GM13977 (cell line): ENCODE measurements around the gene CAP1.

ENCODE experiments used
- DNase-seq: peaks from one replicate; pipeline ENCODE4 v3.0.0; 2012; ENCODE audit warnings: low spot score
- in situ Hi-C: fragments of 300-500 bp; cut with MboI; formaldehyde crosslinking; loops from one replicate; pipeline ENCODE4 v1.12.0; 2022; ENCODE audit warnings: low sequenced_read_pairs, low pct_unique_long_range_greater_than_20kb, mixed read lengths, inconsistent platforms; ENCODE audit not compliant: unreplicated experiment
- TF ChIP-seq, protein P1 (sequence below): IDR thresholded peaks from 2 replicates; pipeline ENCODE4 v1.5.1; 2012; ENCODE audit warnings: mild to moderate bottlenecking, control low read depth; ENCODE audit not compliant: insufficient read depth; ENCODE audit errors: extremely low read depth, missing control alignments

The CAP1 gene

DNA sequence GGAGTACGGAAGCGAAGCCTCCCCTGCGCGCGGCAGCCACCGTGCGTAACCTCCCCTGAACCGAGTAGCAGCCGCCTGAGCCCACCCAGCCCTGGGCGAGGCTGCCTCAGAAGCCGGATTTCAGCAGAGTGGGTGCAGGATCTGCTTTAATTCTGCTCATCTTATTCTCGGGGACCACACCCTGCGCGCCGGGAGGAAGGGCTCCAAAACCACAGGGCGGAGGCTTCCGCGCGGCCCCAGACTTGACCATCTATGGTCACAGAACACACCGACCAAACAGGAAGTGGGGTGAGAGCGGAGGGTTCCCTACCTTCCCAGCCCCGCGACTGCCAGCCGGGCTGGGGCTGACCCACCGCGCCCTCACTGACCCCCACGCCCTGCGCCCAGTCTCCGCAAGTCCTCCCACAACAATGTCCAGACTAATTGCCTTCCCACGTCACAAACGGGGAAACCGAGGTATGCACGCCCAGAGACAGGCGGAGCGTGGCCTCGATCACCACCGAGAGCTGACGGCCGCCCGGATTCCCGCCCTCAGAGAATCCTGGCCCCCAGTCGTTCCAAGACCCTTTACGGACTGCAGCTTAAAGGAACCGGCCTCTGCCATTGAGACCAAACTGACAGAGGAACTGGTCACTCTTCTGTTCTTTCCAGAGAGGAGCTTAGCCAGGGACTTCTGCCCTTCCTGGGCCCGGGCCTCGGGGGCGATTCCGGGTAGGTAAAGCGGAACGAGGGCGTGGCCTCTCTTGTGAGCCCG, 595 bp upstream of the CAP1 start:
- in situ Hi-C loops = loop anchor here (5.0 to 10.0 kb wide), 2 partner anchors 55 to 123 kb away; no protein-coding TSS in a partner anchor
- DNase-seq = peak; percentile 83
- TF ChIP-seq, protein P1, sequence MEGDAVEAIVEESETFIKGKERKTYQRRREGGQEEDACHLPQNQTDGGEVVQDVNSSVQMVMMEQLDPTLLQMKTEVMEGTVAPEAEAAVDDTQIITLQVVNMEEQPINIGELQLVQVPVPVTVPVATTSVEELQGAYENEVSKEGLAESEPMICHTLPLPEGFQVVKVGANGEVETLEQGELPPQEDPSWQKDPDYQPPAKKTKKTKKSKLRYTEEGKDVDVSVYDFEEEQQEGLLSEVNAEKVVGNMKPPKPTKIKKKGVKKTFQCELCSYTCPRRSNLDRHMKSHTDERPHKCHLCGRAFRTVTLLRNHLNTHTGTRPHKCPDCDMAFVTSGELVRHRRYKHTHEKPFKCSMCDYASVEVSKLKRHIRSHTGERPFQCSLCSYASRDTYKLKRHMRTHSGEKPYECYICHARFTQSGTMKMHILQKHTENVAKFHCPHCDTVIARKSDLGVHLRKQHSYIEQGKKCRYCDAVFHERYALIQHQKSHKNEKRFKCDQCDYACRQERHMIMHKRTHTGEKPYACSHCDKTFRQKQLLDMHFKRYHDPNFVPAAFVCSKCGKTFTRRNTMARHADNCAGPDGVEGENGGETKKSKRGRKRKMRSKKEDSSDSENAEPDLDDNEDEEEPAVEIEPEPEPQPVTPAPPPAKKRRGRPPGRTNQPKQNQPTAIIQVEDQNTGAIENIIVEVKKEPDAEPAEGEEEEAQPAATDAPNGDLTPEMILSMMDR = no peak

DNA sequence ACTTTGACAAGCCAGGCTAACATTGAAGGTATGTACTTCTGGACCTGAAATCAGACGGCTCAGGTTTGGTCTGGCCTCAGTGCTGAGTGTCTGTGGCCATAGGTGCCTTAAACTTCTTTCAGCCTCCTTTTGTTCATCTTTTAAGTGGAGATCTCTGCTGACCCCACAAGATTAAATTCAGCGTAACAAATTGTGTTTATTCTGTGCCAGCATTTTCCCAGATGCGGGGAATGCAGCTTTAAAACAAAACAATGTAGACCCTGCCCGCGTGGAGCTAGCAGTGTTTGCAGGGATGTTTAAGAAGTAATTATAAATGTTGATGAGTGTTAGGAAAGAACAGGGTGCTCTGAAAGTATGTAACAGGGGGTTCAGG, 923 bp downstream of the CAP1 start:
- no peak for DNase-seq
- in situ Hi-C loops = no loop called here
- TF ChIP-seq, protein P1 = no peak

DNA sequence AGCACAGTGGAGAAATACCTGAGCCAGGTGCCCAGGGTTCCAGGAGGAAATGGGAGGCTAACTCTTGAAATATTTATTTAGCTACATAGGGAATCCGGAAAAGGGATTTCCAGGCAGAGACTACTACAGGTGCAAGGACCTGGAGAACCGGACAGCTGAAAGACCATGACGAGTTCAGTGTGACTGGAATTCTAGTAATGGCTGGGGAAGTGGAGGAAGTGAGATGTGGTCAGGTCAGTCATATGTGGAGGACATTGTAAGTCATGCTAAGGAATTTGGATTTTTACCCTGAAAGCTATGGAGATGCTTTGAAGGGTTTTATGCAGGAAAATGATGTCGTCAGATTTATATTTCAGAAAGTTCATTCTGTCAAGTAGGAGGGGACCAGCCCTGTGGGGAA, 1.8 kb downstream of the CAP1 start:
- no peak for DNase-seq
- TF ChIP-seq, protein P1 = no peak
- in situ Hi-C loops = no loop called here

DNA sequence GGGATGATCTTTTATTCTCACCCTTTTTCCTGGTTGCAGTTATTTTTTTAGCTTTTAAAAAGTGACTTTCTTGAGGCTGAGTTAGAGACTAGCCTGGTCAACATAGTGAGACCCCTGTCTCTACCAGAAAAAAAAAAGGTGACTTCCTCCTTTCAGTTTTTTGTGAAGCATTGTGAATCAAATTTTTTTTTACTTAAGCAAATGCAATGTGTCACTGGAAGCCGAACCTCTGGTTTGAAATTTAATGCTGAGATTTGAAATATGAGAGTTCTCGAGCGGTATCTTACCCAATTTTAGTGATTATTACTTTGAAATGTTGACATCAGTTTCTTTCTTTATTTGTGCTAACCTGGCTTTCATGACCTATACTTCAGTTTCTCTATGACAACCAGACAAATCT, 3.6 kb downstream of the CAP1 start:
- no peak for DNase-seq
- in situ Hi-C loops = no loop called here
- TF ChIP-seq, protein P1 = no peak

DNA sequence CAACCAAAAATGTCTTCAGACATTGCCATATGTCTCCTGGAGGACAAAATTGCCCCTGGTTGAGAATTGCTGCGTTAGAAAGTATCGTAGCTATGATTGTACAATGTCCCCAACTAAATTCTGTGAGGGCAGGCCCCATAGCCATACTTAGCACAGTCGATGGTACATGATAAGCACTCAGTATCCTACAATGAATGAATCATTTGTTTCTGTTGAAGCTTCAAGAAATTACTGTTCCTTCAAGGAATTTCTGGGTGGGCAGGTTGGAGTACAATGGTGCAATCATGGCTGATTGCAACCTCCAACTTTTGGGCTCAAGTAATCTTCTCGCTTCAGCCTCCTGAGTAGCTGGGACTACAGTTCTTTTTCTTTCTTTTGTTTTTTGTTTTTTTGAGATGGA, 4.7 kb downstream of the CAP1 start:
- DNase-seq = no peak
- in situ Hi-C loops = no loop called here
- TF ChIP-seq, protein P1 = no peak

DNA sequence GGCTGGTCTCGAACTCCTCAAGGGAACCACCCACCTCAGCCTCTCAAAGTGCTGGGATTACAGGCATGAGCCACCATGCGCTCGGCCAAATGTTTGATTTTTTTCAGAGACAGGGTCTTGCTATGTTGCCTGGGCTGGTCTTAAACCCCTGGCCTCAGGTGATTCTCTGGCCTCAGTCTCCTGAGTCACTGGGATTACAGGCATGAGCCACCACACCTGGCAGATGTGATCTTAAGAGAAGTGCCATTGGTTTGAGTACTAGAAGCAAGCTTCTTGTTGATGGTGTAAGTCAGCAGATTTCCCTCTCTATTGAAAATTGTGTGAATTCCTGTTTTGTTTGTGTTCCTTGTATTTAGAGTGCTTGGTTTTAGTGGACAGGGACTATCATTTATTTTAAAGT, 5.2 kb downstream of the CAP1 start:
- in situ Hi-C loops = no loop called here
- TF ChIP-seq, protein P1 = no peak

More for the DNA sequence above, 5.2 kb downstream of the CAP1 start:
- no peak for DNase-seq
